ENCODE data around the gene TRIM15. TPM values are rescaled to one million over a fixed set of nuclear protein-coding genes. Genes with fewer than 3 reads are reported as not detected.

The TRIM15 gene
- total and polyA plus RNA-seq, 2 of the 4 experiments (the other 2 are of a cell fraction): not detected

- H4K5ac ChIP-seq (ENCODE audit: low read depth, low read length): peak within 1 kb of the TSS; percentile 85
- POLR2A ChIA-PET (ENCODE audit: unreplicated experiment): no interaction called here
- H3K27ac ChIP-seq (ENCODE audit: insufficient read depth, low read length): peak within 1 kb of the TSS; percentile 92
- peaks cover 10% of the 10 kb centered on the region for H3K9me1 ChIP-seq (ENCODE audit: insufficient read depth, low read length)
- H2BK120ac ChIP-seq (ENCODE audit: low read depth, low read length): peak within 1 kb of the TSS; percentile 56
- in situ Hi-C loops (cut with MboI; ENCODE audit: low sequenced_read_pairs): no loop called here
- H3K4me1 ChIP-seq (ENCODE audit: control insufficient read depth, insufficient read depth, low read length): peaks cover 2% of the 10 kb centered on the region; the same call in 1 of the 2 replicates
- peak within 1 kb of the TSS; percentile 92 for H3K14ac ChIP-seq (replicated peaks; ENCODE audit: low read depth, low read length)
- DNase-seq: peak; percentile 95
- no peak within 1 kb of the TSS; the same call in 1 of the 2 replicates for H2BK20ac ChIP-seq (ENCODE audit: low read depth, low read length)
- H2BK5ac ChIP-seq (ENCODE audit: low read depth, low read length, poor library complexity, severe bottlenecking): peak within 1 kb of the TSS; percentile 78
- peak within 1 kb of the TSS; percentile 88 for H4K91ac ChIP-seq (ENCODE audit: insufficient read depth, low read depth, low read length)
- peaks cover 31 to 46% of the 10 kb centered on the region in 2 experiments for H3K79me1 ChIP-seq (ENCODE audit: low read depth in 1 of 2, low read length in 2 of 2)
- no peaks in the 10 kb centered on the region for H3K9me3 ChIP-seq (ENCODE audit: control insufficient read depth, insufficient read depth, low read length)
- H3K27me3 ChIP-seq (ENCODE audit: control insufficient read depth, insufficient read depth, low read length): no peaks in the 10 kb centered on the region
- peak within 1 kb of the TSS; percentile 99 for H2AFZ ChIP-seq (replicated peaks; ENCODE audit: low read length, poor library complexity)
- H3K36me3 ChIP-seq (ENCODE audit: control insufficient read depth, insufficient read depth, low read length): no peaks in the 10 kb centered on the region
- H2AK9ac ChIP-seq (replicated peaks; ENCODE audit: low read depth, low read length, poor library complexity): peak within 1 kb of the TSS; percentile 76
- H3K4me2 ChIP-seq (ENCODE audit: low read depth, low read length): peak within 1 kb of the TSS; percentile 91
- peak within 1 kb of the TSS; percentile 71 for H3K4ac ChIP-seq (ENCODE audit: low read depth, low read length)
- peak within 1 kb of the TSS; percentile 60 for H2AK5ac ChIP-seq (ENCODE audit: low read depth, low read length)
- peak within 1 kb of the TSS; percentile 72; the same call in 1 of the 2 replicates for H3K23ac ChIP-seq (ENCODE audit: low read depth, low read length)
- H3K18ac ChIP-seq (ENCODE audit: low read depth, low read length): peak within 1 kb of the TSS; percentile 63
- dilution Hi-C loops (cut with HindIII; ENCODE audit: low sequenced_read_pairs, unreplicated experiment): no loop called here
- peak; percentile 90 for ATAC-seq (ENCODE audit: low read depth)
- peak within 1 kb of the TSS; percentile 93 for H3K4me3 ChIP-seq (ENCODE audit: insufficient read depth, low read depth, low read length)
- CTCF ChIA-PET: interaction anchor here (0.6 kb wide), 2 partner anchors 145 to 1604 kb away, joined by 3 to 4 read pairs; no protein-coding TSS in a partner anchor
- intact Hi-C loops (cut with micrococcal nuclease): no loop called here
- H3K56ac ChIP-seq (ENCODE audit: extremely low read depth, insufficient read depth, low read length): peak within 1 kb of the TSS; percentile 92
- peak within 1 kb of the TSS; percentile 98 for H3K9ac ChIP-seq (ENCODE audit: low read depth, low read length)
- peak within 1 kb of the TSS; percentile 95 to 99 for H4K8ac ChIP-seq (ENCODE audit: low read depth in 2 of 2, low read length in 2 of 2)
- no TSS peak for BruUV-seq (replicated peaks)
- 0% methylated on average over 10 of the region's 59 CpGs; no CpG with 5 or more reads in 1 of the 2 experiments for WGBS, 2 experiments (ENCODE audit: extremely low coverage in 2 of 2, insufficient read length in 1 of 2)
- H4K20me1 ChIP-seq (ENCODE audit: insufficient read depth, low read length): peaks cover 19% of the 10 kb centered on the region; the same call in 1 of the 2 replicates
- peak within 1 kb of the TSS; percentile 68; the same call in 1 of the 3 replicates for H2BK15ac ChIP-seq (ENCODE audit: low read depth, low read length)
- TF ChIP-seq BHLHE40 (IDR thresholded peaks at IDR 0.05; ENCODE audit: low read depth, low read length) (peak; percentile 56; the same call in 1 of the 2 replicates), MXI1 (IDR thresholded peaks at IDR 0.05; ENCODE audit: borderline replicate concordance, low read depth, low read length) (peak; percentile 66; the same call in 1 of the 2 replicates), MAFK (IDR thresholded peaks at IDR 0.05; ENCODE audit: low read depth, low read length) (no peak), RCOR1 (IDR thresholded peaks at IDR 0.05; ENCODE audit: insufficient replicate concordance, low read length) (no peak), SMC3 (IDR thresholded peaks at IDR 0.05; ENCODE audit: low read depth, low read length) (no peak), RFX5 (IDR thresholded peaks at IDR 0.05; ENCODE audit: low read depth, low read length) (peak; percentile 99), POLR2A (IDR thresholded peaks at IDR 0.05; ENCODE audit: low read depth, low read length) (peak; percentile 85), CTCF (conservative IDR thresholded peaks at IDR 0.05; ENCODE audit: low read depth, low read length) (no peak), MAZ (IDR thresholded peaks at IDR 0.05; ENCODE audit: borderline replicate concordance, low read depth, low read length) (peak; percentile 15; the same call in 1 of the 2 replicates), USF2 (IDR thresholded peaks at IDR 0.05; ENCODE audit: low read depth, low read length) (peak; percentile 27; the same call in 1 of the 2 replicates), CEBPB (IDR thresholded peaks at IDR 0.05; ENCODE audit: low read depth, low read length) (no peak), RAD21 (IDR thresholded peaks at IDR 0.05; ENCODE audit: low read length) (no peak), FOS (IDR thresholded peaks at IDR 0.05; ENCODE audit: low read depth, low read length) (no peak; the same call in 1 of the 2 replicates)
These were observed 49.7 kb downstream of the TRIM15 start, which contains the start of gene TRIM26 for GRCh38 chr6:30212865-30213666. Gene TRIM26, minus strand, starts transcription at chr6:30213406. Its CDS starts 14,303 bp downstream, at chr6:30199103.
